VCaP (cell line): Measurements from ENCODE around the gene LRRC32.

ENCODE experiments used
- H3K27ac ChIP-seq: fragments of 450-650 bp; 2 replicates; pipeline ENCODE4 v1.5.1; 2017
- TF ChIP-seq, protein P1 (sequence below): fragments of 450-650 bp; conservative IDR thresholded peaks from 2 replicates; pipeline ENCODE4 v1.5.1; 2017; ENCODE audit warnings: mild to moderate bottlenecking, moderate library complexity

The LRRC32 gene

DNA sequence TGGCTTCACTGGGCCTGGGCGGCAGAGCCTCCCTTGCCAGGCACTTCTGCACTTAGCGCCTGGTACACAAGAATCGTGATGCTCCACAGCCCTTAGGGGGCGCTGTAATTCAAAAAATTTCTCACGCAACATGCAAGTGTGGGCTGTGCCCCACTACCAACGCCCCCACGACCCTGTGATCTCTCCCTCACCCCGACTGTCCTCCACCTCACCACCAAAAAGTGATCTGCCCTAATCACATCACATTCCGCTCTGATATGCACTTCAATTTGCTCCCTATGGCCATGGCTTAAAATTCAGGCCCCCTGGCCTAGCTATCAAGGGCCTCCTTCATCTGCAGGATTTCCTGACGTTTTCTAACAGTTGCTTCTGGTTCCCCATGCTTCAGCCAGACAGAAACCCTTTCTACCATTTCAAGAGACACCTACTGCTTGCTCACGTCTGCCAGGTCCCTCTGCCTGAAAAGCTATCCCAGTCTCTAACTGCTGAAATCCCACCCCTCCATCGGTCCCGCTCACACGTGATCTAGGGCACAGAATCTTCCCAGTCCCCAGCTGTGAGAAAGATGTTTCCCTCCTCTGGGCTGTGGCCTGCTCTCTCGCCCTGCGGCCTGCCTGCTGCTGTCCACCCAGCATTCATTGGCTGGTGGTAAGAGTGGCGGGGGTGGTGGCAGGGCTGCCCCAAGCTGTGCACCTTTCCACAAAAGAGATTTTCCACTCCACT lies 27.9 kb upstream of the LRRC32 start:
- TF ChIP-seq, protein P1, sequence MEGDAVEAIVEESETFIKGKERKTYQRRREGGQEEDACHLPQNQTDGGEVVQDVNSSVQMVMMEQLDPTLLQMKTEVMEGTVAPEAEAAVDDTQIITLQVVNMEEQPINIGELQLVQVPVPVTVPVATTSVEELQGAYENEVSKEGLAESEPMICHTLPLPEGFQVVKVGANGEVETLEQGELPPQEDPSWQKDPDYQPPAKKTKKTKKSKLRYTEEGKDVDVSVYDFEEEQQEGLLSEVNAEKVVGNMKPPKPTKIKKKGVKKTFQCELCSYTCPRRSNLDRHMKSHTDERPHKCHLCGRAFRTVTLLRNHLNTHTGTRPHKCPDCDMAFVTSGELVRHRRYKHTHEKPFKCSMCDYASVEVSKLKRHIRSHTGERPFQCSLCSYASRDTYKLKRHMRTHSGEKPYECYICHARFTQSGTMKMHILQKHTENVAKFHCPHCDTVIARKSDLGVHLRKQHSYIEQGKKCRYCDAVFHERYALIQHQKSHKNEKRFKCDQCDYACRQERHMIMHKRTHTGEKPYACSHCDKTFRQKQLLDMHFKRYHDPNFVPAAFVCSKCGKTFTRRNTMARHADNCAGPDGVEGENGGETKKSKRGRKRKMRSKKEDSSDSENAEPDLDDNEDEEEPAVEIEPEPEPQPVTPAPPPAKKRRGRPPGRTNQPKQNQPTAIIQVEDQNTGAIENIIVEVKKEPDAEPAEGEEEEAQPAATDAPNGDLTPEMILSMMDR, result 0 out of 2 replicates have a peak, but pooled peaks have one; percentile 14
- no peak overlapping the region for H3K27ac ChIP-seq

DNA sequence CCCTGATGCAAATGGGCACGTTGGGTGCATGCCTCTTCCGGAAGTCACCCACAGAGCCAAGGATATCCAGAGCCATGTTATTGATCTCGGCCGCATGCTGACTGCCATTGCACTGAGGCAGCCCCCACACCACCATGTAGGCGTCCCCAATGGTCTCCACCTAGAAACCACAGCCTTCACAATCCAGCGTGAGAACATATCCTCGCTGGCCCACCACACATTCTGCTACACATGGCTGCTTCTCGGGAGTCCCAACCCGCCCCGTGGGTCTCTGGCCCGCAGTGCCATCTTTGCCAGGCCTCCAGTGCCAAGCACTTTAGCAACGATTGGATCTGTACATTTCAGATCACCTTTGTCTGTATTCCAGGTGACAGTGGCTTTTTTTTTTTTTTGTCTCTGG lies 26.2 kb upstream of the LRRC32 start:
- TF ChIP-seq, protein P1, result no peak
- no peak overlapping the region for H3K27ac ChIP-seq

DNA sequence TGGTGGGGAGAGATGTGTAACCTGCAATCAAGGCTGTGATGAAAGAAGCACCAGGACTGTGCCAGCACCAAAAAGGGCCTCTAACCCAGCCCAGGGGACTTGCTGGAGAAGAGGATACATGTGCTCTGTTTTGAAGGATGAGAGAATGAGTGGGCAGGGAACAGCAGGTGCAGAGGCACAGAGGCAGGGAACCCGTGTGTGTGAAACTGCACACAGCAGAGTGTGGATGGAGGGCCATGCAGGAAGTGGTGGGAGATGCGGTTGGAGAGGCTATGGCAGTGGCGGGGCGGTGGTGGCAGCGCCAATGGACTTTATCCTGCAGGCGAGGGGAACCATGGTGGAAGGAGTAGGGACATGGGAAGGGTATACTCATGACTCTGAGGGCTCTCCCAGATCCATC lies 25.2 kb upstream of the LRRC32 start:
- no peak overlapping the region for H3K27ac ChIP-seq
- TF ChIP-seq, protein P1, result no peak

DNA sequence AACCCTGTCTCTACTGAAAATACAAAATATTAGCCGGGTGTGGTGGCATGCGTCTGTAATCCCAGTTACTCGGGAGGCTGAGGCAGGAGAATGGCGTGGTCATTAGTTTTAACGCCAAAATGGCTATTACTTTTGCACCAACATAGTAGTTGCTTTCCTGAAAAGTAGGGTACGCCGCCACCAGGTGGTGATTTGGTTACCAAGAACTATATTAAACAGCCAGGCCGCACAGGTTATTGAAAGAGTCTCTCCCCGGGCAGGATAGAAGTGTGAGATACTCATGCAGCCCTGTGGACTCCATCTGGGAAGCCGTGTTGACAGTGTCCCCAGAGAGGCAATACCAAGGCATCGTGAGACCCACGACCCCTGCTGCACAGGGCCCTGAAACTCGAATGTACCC lies 24.6 kb upstream of the LRRC32 start:
- TF ChIP-seq, protein P1, result no peak

DNA sequence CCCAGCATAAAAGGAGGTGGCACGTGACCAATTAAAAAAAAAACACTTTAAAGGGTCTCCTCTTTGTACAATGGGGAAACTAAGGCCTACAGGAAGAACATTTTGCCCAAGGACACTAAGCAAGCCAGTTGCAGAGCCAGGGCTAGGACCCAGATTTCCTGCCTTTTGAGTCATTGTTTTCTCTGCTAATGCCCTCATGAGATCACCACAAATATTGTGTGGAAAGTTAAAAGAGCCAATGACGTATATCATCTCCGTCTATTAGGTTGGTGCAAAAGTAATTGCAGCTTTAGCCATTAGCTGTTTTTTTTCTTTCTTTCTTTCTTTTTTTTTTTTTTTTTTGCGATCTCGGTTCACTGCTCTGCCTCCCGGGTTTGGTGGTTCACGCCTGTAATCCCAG lies 24.1 kb upstream of the LRRC32 start:
- TF ChIP-seq, protein P1, result no peak
- no peak overlapping the region for H3K27ac ChIP-seq

More for the DNA sequence above, 24.6 kb upstream of the LRRC32 start:
- H3K27ac ChIP-seq, result no peak overlapping the region

DNA sequence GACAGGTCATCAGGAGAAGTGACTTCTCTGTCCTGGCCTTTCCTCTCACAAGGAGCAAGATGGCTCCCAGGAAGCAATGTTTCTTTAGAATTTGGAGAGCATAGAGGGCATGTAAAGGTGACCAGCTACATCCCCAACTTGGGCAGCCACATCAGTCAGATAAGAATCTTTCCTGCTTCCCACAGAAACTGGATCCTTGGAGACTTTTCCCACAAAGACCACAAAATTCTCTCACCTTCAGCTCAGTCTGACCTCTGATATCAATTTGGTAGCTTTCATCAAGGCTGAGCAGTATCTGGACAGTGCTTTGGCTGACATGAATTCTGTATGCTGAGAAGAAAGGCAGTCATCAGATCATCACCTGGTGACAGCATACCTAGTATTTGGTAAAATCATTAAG lies 23.3 kb upstream of the LRRC32 start:
- H3K27ac ChIP-seq, result no peak overlapping the region
- TF ChIP-seq, protein P1, result no peak

DNA sequence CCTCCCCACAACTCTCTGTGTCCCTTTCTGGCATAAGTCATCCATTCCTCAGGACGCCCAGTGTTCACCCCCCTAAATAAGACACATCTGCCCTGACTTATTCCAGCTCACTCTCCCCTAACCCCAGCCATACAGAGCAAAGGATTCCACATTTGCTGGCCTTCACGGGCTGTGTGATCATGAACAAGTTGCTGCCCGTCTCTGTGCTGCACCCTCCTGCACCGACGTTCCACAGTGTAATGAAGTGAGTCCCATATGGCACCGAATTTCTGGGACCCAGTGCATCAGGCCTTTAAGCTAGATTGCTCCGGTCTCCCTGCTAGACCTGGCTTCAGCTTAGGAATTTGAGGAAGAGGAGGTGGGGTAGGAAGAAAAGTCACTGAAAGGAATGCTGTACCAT lies 22.4 kb upstream of the LRRC32 start:
- H3K27ac ChIP-seq, result no peak overlapping the region
- TF ChIP-seq, protein P1, result no peak
